Ovary (tissue), 9 donors: ENCODE results near the gene COA7. TPM values are rescaled to one million over a fixed set of nuclear protein-coding genes. Genes with fewer than 3 reads are reported as not detected.

Experiments
- DNase-seq, 5 donors: peaks; one replicate each; pipeline ENCODE4 v3.0.0-alpha.2; 2019 to 2020
- H3K27ac ChIP-seq, 2 donors: fragments of 200-600 bp; one replicate each; pipeline versions ENCODE4 v1.5.1 to v1.8.0; 2019 to 2022
- H3K27me3 ChIP-seq: fragments of 200-600 bp; one replicate; pipeline ENCODE4 v1.8.0; 2022
- H3K36me3 ChIP-seq: fragments of 200-600 bp; sonication (generic); one replicate; pipeline ENCODE4 v1.5.1; 2019
- H3K4me1 ChIP-seq: one replicate; pipeline ENCODE4 v1.8.1; 2013; ENCODE audit warnings: mild to moderate bottlenecking, moderate library complexity; ENCODE audit not compliant: insufficient read depth
- H3K4me3 ChIP-seq: fragments of 200-600 bp; sonication (generic); one replicate; pipeline ENCODE4 v1.5.1; 2017
- H3K9me3 ChIP-seq, 2 donors: fragments of 200-600 bp in 1 of 2; sonication (generic) in 1 of 2; one replicate each; pipeline versions ENCODE4 v1.5.1 to v1.8.1; 2013 to 2019; ENCODE audit warnings: mild to moderate bottlenecking in 1 of 2, moderate library complexity in 1 of 2
- EP300 ChIP-seq: sonication (generic); formaldehyde crosslinking; IDR thresholded peaks from one replicate; pipeline ENCODE4 v1.6.1; 2017; ENCODE audit warnings: antibody characterized with exemption
- POLR2A ChIP-seq: fragments of 450-650 bp; IDR thresholded peaks from one replicate; pipeline ENCODE4 v1.6.1; 2017; ENCODE audit warnings: antibody characterized with exemption, mild to moderate bottlenecking, moderate library complexity
- WGBS, 3 donors: extraction: QIAGEN DNeasy Blood & Tissue Kit in 1 of 3; methylation state at CpG; one replicate each; pipeline versions ENCODE4 v1.1.5 to v1.1.7; 2013 to 2017; 5-methylcytosine and 5-hydroxymethylcytosine counted together
- intact Hi-C, 4 donors: fragments of 100-400 bp; cut with DNase I; formaldehyde crosslinking; loops; one replicate each; pipeline versions ENCODE4 v1.11.0 to v1.15.1; 2022 to 2023
- polyA plus RNA-seq, 2 donors: library from polyadenylated mRNA; stranded (reverse); fragments of 200-250 nt in 1 of 2; fragments of 350-450 nt in 1 of 2; fragmentation: Illumina TruSeq in 1 of 2; extraction: RNeasy Lipid Tissue Mini Kit (QIAGEN cat#74804) in 1 of 2; gene quantifications; one replicate each; pipeline ENCODE4 v1.2.3, GENCODE V29; 2013 to 2014
- total RNA-seq, 7 donors: library from RNA; depleted of rRNA in 2 of 7; stranded (reverse); fragments of >200 nt in 2 of 7; fragmentation: NEBNext Ultra II Directional in 3 of 7; extraction: Animal tissue kit (Norgen Biotek cat#: 25700) in 3 of 7; gene quantifications; one replicate each; pipeline versions ENCODE4 v1.1.0 to v1.2.4, GENCODE V29; 2016 to 2023
- TF ChIP-seq, protein P1 (sequence below), 3 donors: fragments of 450-650 bp in 2 of 3; fragments of 200-600 bp in 1 of 3; IDR thresholded peaks; one replicate each; pipeline versions ENCODE4 v1.5.1 to v1.8.0; 2016 to 2022; ENCODE audit warnings: antibody characterized with exemption in 3 of 3, mild to moderate bottlenecking in 1 of 3
- donor health status: DM: no; HTN: no; CAD: no; lungs with moderate emphysema.
- donor health status: DM: no; HTN: no; CAD: no.
- donor health status: Bipolar disorder and iron deficiency.
- donor health status: DM: yes; HTN: yes; CAD: no.
- donor health status: DM: no; HTN: no; CAD: no.
- donor health status: DM: yes; HTN: yes; CAD: no.

COA7 gene
- total and polyA plus RNA-seq, 9 donors = 3.5 to 27.2 (median 15.1) TPM

DNA sequence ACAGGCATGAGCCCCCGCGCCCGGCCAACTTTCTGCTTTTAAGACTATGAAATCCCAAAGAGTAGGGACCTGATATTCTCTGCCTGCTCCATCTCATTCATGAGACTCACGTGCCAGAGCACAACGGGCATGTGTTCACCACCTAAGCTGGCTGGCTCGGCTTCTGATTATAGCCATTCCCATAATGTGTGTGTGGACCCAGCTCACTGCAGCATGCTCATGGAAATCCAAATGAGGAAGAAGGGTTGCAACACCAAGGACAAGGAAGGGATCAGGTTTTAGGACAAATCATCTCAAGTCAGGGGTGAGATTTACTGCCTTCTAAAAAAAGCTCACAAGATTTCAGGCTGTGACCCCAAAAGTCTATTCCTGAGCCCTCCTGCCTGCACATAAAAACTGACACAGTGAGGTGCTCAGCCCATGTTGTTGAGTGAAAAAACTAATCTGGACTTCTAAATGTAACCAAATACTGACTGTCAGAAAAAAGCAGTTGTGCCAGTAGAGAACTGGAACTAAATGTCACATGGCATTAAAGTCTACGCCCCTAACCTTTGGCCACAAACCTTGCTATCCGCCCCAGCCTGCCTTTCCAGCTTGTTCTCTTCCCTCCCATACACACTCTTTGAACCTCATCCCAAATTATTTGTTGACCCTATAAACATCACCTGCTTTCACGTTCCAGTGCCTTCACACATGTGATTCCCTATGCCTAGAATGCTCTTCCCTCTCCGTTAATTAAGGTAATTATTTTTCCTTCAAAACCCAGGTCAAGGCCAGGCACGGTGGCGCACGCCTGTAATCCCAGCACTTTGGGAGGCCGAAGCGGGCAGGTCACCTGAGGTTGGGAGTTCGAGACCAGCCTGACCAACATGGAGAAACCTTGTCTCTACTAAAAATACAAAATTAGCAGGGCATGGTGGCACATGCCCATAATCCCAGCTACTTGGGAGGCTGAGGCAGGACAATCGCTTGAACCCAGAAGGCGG is 9.1 kb upstream of the COA7 start:
- intact Hi-C loops = loop anchor here in 1 of 4 donors (10.0 kb wide), 1 partner anchor 218 kb away; the partner anchor contains the start of genes ECHDC2 and SCP2
- Histone ChIP-seq H3K27me3 (no peaks in the 10 kb centered on the region), H3K4me1 (peaks cover 6% of the 10 kb centered on the region), H3K9me3 (no peaks in the 10 kb centered on the region), H3K36me3 (no peaks in the 10 kb centered on the region), H3K27ac (no peak overlapping the region), H3K4me3 (no peak overlapping the region)
- TF ChIP-seq POLR2A (no peak), EP300 (no peak)
- TF ChIP-seq, protein P1, sequence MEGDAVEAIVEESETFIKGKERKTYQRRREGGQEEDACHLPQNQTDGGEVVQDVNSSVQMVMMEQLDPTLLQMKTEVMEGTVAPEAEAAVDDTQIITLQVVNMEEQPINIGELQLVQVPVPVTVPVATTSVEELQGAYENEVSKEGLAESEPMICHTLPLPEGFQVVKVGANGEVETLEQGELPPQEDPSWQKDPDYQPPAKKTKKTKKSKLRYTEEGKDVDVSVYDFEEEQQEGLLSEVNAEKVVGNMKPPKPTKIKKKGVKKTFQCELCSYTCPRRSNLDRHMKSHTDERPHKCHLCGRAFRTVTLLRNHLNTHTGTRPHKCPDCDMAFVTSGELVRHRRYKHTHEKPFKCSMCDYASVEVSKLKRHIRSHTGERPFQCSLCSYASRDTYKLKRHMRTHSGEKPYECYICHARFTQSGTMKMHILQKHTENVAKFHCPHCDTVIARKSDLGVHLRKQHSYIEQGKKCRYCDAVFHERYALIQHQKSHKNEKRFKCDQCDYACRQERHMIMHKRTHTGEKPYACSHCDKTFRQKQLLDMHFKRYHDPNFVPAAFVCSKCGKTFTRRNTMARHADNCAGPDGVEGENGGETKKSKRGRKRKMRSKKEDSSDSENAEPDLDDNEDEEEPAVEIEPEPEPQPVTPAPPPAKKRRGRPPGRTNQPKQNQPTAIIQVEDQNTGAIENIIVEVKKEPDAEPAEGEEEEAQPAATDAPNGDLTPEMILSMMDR (IDR thresholded peaks at IDR 0.05) = no peak
- WGBS, 3 donors = 90 to 91% (median 91%) methylated on average over 18 of the region's 18 CpGs
- DNase-seq = no peak

DNA sequence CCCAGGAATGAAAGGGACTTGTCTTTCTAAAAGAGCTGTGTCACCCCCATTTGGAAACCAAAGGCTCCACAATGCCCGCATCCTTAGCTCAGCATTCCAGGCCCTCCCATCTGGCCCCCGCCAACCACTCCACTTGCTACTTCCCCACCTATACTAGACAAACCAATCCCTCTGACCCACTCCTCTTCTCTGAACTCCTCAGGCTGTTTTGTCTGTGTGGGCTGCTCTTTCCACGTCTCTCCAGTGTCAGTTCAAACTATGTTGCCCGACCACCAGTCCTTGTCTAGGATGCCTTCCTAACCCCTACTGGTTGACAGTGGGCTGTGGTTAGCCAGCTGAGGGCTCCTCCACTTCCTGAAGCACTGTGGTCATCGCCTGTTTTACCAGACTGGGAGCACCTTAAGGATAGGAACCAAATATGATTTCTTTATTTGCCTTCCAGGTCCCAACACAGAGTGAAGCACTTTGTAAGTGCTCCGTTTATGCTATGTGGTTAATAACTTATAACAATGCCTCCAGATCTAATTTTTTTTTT is 8.1 kb upstream of the COA7 start:
- peaks cover 6% of the 10 kb centered on the region for H3K4me1 ChIP-seq
- no peak for DNase-seq
- H3K4me3 ChIP-seq = no peak overlapping the region
- no peaks in the 10 kb centered on the region for H3K9me3 ChIP-seq
- H3K27ac ChIP-seq = no peak overlapping the region
- intact Hi-C loops = loop anchor here in 1 of 4 donors (10.0 kb wide), 1 partner anchor 219 kb away; the partner anchor contains the start of genes ECHDC2 and SCP2
- WGBS, 3 donors = 62 to 86% (median 80%) methylated on average over 5 to 6 of the region's 6 CpGs
- TF ChIP-seq, protein P1 (IDR thresholded peaks at IDR 0.05) = no peak
- TF ChIP-seq EP300 (no peak), POLR2A (no peak)
- H3K36me3 ChIP-seq = no peaks in the 10 kb centered on the region
- no peaks in the 10 kb centered on the region for H3K27me3 ChIP-seq

DNA sequence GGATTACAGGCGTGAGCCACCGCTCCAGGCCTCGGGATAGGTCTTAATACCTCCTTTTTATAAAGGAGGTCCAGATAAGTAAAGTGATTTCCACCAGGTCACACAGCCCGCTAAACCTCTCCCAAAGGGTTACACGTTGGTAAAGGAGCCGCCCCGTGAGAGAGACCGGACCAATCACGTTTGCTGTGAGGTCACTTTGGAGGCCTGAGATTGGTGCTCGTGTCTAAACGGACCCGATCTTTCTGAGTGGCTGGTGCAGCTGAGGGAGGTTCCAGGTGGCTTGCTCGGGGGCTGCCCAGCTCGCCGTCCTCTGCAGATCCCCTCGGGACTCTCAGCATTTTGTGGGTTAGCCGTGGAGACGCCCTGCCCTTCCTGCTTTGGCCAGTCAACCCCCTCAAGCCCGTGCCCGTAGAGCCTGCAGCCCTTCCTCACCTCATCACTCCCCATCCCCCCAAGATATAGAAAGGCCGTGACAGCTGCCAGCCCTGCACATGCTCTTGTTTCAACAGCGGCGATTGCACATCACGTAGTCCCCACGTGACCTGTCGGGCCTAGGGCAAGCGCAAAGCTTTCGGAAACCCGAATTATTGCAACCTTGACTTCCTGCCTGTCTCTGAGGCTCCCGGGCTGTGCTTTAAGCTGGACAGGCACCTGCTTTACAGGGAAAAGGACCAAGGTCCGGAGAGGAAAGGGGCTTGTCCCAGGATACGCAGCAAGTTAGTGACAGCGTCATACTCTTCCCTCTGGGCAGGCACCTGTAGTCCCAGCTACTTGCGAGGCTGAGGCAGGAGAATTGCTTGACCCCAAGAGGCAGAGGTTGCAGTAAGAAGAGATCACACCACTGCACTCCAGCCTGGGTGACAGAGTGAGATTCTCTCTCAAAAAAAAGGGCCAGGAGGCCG is 5.0 kb upstream of the COA7 start:
- H3K27me3 ChIP-seq = no peaks in the 10 kb centered on the region
- WGBS, 3 donors = 4 to 6% (median 4%) methylated on average over 35 of the region's 35 CpGs
- TF ChIP-seq EP300 (peak; percentile 47), POLR2A (peak; percentile 49)
- TF ChIP-seq, protein P1 (IDR thresholded peaks at IDR 0.05) = no peak
- H3K9me3 ChIP-seq = no peaks in the 10 kb centered on the region
- peaks cover 3% of the 10 kb centered on the region for H3K4me1 ChIP-seq
- DNase-seq = peak; percentile 83 to 90 (median 84)
- peak overlapping the region; percentile 58 for H3K4me3 ChIP-seq
- no peaks in the 10 kb centered on the region for H3K36me3 ChIP-seq
- intact Hi-C loops = loop anchor here in 1 of 4 donors (10.0 kb wide), 1 partner anchor 222 kb away; the partner anchor contains the start of genes ECHDC2 and SCP2
- peak overlapping the region in 1 of 2 donors; percentile 60 for H3K27ac ChIP-seq

DNA sequence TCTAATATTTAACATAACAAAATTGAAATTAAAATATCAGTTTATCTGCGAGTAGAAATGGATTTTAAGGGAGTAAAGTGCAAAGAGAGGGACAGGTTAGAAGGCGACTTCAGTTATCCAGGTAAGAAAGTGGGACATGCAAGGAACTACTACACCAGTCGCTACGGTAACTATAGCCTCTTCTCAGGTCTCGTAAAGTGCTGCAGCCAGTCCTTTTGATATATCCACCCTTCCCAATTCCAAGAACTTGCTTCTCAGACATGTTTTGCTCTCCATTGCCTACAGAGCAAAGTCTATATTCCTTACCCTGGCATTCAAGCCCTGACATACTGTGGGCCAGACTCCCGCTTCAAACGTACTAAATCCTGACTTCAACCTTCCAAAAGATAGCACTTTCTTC is 2.5 kb downstream of the COA7 start:
- no peak for DNase-seq
- no peak overlapping the region for H3K27ac ChIP-seq
- intact Hi-C loops = loop anchor here in 1 of 4 donors (10.0 kb wide), 1 partner anchor 489 kb away; no protein-coding TSS in a partner anchor
- TF ChIP-seq EP300 = no peak
- TF ChIP-seq POLR2A = no peak
- TF ChIP-seq, protein P1 (IDR thresholded peaks at IDR 0.05) = no peak
- H3K9me3 ChIP-seq = no peaks in the 10 kb centered on the region
- H3K4me3 ChIP-seq = no peak overlapping the region
- peaks cover 1% of the 10 kb centered on the region for H3K4me1 ChIP-seq
- H3K27me3 ChIP-seq = no peaks in the 10 kb centered on the region
- 90 to 92% (median 91%) methylated on average over 7 of the region's 7 CpGs for WGBS, 3 donors
- H3K36me3 ChIP-seq = no peaks in the 10 kb centered on the region
